ENCODE measurements around the gene FAAP20. TPM values are rescaled to one million over a fixed set of nuclear protein-coding genes. Genes with fewer than 3 reads are reported as not detected.

FAAP20 gene
- polyA plus RNA-seq, 4 donors, result 24.4 to 76.3 (median 60.8) TPM

Other genes with a start within 250 kb of the FAAP20 start
- gene CFAP74, start 191.0 kb downstream of the FAAP20 start, polyA plus RNA-seq (ENCODE audit: insufficient read length in 4 of 4), result under 1 TPM; 0.45 to 0.68 (median 0.58) TPM
- 1 to 10 TPM; 1.4 to 2.2 (median 1.8) TPM for gene GABRD, start 175.4 kb downstream of the FAAP20 start, polyA plus RNA-seq (ENCODE audit: insufficient read length in 4 of 4)
- gene PRKCZ, start 144.4 kb downstream of the FAAP20 start, polyA plus RNA-seq (ENCODE audit: insufficient read length in 4 of 4), result 10 to 100 TPM; 28.9 to 36.1 (median 33.0) TPM
- 10 to 100 TPM; 45.4 to 62.9 (median 58.6) TPM for gene SKI, start 33.5 kb upstream of the FAAP20 start, polyA plus RNA-seq (ENCODE audit: insufficient read length in 4 of 4)
- 10 to 100 TPM in 3 of 4 donors, 1 to 10 TPM in 1; 9.3 to 21.2 (median 16.6) TPM for gene MORN1, start 196.8 kb upstream of the FAAP20 start, polyA plus RNA-seq (ENCODE audit: insufficient read length in 4 of 4)
- gene RER1, start 197.1 kb upstream of the FAAP20 start, polyA plus RNA-seq (ENCODE audit: insufficient read length in 4 of 4), result 100 to 1,000 TPM; 108 to 124 (median 121) TPM
- gene PEX10, start 217.8 kb upstream of the FAAP20 start, polyA plus RNA-seq (ENCODE audit: insufficient read length in 4 of 4), result 10 to 100 TPM; 20.3 to 31.1 (median 27.1) TPM